T-helper 1 cell treated with Interleukin-12 subunit alpha and Interleukin-12 subunit beta and Interleukin-4 antibody, amounts not matched to agents 30 ng/mL and 1 ng/mL, for 36 hours (primary cell): ENCODE measurements around the gene ZNF853. TPM values are rescaled to one million over a fixed set of nuclear protein-coding genes. Genes with fewer than 3 reads are reported as not detected.
"Not testable (repeated sequence)": the region's sequence is repeated elsewhere in the genome, so short reads cannot be mapped to it uniquely, and the experiment has no call there.

Experiments
- intact Hi-C: fragments of 100-400 bp; cut with micrococcal nuclease; formaldehyde crosslinking; loops from one replicate; pipeline ENCODE4 v1.15.1; 2024
- total RNA-seq: library from RNA; stranded (reverse); gene quantifications from 2 replicates; pipeline ENCODE4 v1.2.3, GENCODE V29; 2022

Gene ZNF853
- total RNA-seq, 1 donor from 2014 or later, result 0.07 TPM

DNA sequence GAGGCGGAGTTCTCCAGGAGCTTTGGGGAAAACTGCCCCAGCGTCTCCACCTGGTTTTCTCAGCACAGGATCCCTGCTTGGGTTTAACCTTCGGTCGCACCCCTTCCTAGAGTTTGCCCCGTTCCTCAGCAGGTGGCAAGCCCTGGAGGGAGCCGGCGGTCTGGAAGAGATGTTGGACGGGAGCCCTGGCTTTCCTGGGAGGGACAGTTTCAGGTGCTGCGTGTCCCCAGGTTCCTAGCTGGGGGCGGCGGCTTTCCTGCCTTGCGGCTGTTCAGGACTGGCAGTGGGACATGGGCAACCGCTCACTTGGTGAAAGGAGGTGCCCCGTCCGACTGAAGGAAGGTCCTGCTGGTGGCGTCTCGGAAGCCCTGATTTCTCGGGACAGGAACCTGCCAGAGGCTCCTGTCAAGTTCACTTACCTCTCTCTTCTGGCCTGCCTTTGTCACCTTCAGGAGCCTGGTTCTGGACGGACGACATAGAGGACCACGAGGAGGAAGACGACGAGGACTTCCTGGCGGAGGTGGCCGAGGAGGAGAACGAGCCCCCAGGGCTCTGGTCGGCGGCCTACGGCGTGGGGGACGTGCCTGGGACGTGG is 36.5 kb downstream of the ZNF853 start:
- intact Hi-C loops, result no loop called here

DNA sequence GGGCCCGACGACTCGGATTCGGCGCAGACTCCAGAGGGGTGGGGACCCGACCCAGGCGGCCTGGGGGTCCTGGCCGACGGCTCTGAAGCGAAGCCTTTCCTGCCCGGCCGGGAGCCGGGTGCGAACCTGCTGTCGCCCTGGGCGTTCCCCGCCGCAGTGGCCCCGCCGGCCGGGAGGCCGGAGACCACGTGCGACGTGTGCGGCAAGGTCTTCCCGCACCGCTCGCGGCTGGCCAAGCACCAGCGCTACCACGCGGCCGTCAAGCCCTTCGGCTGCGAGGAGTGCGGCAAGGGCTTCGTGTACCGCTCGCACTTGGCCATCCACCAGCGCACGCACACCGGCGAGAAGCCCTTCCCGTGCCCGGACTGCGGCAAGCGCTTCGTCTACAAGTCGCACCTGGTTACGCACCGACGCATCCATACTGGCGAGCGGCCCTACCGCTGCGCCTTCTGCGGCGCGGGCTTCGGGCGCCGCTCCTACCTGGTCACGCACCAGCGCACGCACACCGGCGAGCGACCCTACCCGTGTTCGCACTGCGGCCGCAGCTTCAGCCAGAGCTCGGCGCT is 37.1 kb downstream of the ZNF853 start:
- intact Hi-C loops, result no loop called here

DNA sequence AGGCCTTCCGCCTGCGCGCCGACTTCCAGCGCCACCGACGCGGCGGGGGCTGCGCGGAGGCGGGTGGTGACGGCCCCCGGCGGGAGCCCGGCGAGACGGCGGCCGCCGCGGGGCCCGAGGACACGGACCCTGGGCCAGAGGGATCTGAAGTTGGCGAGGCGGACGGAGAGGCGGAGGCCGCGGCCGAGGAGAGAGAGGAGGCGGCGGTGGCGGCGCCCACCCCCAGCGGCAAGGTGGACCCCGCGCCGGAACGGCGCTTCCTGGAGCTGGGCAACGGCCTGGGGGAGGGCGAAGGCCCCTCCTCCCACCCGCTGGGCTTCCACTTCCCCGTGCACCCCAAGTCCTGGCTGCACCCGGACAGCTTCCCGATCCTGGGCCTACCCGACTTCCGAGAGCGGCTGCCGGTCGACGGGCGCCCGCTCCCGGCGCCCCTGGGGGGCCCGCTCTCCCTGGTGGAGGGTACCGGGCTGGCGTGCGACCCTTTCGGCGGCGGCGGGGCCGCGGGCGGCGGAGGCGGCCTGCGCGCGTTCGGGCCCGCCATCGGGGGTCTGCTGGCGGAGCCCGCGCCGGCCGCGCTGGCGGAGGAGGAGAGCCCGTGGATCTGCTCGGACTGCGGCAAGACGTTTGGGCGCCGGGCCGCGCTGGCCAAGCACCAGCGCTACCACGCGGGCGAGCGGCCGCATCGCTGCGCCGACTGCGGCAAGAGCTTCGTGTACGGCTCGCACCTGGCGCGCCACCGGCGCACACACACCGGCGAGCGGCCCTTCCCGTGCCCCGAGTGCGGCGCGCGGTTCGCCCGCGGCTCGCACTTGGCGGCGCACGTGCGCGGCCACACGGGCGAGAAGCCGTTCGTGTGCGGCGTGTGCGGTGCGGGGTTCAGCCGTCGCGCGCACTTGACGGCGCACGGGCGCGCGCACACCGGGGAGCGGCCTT is 37.9 kb downstream of the ZNF853 start:
- intact Hi-C loops, result no loop called here

DNA sequence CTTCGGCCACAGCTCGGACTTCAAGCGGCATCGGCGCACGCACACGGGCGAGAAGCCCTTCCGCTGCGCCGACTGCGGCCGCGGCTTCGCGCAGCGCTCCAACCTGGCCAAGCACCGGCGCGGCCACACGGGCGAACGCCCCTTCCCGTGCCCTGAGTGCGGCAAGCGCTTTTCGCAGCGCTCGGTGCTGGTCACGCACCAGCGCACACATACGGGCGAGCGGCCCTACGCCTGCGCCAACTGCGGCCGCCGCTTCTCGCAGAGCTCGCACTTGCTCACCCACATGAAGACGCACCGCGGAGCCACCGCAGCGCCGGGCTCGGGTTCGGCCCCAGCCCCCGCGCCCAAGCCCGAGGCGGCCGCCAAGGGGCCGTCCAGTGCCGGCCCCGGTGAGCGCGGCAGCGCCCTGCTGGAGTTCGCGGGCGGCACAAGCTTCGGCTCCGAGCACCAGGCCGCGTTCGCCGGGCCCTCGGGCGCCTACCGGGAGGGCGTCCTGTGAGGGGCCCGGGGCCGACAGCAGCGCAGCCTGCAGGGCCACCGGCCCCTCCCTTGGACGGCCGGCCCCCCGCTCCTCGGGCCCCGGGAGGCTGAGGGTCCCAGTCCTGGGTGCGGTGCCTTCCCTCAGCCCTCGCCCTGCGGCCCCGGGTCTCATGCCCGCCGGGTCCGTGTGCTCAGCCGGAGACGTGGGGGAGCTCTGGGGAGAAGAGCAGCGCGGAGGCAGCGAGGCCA is 38.9 kb downstream of the ZNF853 start:
- intact Hi-C loops, result no loop called here

DNA sequence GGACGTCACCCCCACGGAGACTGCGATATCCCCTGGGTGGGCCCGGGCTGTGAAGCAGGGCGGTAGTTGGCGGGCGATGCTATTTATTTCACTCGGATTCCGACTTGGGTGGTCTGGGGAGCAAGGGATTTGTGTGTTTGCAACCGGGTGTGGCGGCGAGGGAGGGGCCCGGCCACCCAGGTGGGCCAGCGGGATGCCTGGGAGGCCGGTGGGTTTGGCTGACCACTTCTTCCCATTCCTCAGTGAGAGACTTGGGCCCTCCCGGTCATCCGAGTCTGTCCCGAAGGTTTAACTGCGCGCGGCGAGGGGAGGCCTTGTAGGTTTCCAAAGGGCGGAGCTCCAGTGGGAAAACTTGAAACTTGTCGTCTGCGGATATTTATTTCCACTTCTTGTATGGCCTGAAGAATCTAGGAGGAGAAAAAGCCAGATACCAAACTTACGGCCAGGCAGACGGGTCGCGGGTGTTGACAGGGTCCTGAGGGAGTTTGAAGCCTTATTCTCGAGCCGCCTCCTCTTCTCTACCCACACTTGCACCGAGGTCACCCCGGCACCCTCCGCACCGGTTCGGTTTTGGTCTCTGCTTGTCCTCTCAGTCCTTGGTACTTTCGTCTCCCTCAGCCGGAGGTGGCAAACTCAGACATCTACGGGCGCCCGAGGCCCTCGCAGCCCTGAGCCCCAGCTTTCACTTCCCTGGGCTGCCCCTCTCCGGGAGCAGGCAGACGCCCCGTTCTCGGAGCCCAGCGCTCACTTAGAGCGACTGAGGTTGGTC is 39.6 kb downstream of the ZNF853 start:
- intact Hi-C loops, result no loop called here

DNA sequence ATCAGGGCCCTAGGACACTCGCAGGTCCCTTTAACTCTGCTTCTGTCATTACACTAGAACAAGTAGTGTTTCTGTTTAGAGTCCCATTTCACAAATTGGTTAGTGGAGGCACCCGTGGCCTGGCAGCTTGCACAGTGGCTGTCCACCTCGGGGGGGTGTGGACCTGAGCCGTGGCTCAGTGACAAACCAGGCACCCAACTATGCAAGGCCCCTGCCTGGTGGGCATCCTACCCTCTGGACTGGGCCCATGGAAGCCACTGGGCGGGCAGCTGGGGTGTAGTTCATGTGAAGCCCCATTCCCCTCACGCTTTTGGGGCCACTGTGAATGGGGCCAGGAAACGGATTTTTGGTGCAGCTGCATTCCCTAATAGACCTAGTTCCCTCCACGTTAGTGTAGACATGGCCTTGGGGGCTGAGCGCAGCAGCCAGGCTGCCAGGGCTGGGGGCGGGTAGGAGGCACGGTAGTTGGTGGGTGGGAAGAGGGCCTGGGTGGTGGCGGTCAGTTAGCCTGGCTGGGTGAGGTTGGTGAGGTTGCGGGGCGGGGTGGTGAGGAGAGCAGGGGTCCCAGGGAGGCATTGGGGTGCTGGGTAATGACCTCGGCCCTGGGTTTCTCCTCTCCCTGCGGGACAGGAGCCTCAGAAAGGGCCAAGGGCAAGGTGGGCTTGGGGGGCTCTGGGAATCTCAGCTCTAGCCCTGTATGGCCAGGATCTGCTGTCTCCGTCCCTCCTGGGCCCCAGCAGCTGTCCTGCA is 40.4 kb downstream of the ZNF853 start:
- intact Hi-C loops, result no loop called here

DNA sequence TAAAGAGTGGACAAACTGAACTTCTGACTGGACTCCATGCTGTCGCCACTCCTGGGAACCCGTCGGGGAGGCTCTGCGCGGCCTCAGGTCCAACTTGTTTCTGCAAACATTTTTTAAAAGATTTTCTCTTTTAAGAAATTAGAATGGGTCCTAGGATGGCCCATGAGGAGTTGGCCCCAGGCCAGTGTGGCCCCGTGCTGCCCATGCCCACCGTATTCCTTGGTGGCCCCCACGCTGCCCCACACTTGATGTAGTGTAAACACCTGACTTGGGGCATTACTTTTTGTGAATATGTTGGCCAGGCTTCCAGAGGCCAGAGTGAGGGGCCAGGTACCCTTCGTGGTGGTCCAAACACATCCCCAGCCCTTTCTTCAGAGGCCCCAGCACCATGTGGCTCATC is 41.0 kb downstream of the ZNF853 start:
- intact Hi-C loops, result no loop called here

DNA sequence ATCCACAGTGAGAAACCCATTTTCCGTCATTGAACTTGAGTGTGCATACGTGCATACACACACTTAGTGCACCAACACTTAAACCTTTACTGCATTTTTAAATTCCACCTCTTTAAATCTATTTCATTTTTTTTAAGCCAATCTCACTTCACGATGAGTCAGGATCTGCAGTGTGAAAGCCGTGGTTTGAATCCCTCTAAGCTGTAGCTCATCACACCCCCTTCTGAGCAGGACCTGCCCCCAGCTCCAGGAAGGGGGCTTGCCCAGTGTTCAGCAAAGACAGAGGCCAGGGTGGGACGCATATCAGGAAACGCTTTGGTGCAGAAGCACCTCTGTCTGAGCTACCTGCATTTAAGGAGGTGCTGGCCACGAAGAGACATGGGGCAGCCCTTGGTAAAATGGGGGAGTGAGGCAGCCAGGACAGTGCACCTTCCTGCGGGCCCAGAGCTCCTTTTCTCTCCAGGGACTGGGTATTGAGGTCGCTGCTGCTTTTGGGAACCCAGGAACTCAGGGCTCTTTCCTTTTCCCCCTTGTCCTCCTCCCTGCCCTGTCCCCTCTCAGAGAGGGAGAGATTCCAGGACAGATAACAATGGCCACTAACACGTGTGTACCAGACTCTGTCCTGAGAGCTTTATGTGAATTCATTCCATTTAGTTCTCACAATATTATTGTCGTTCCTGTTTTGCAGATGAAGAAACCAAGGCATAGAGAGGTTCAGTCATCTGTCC is 43.4 kb downstream of the ZNF853 start:
- intact Hi-C loops, result no loop called here

DNA sequence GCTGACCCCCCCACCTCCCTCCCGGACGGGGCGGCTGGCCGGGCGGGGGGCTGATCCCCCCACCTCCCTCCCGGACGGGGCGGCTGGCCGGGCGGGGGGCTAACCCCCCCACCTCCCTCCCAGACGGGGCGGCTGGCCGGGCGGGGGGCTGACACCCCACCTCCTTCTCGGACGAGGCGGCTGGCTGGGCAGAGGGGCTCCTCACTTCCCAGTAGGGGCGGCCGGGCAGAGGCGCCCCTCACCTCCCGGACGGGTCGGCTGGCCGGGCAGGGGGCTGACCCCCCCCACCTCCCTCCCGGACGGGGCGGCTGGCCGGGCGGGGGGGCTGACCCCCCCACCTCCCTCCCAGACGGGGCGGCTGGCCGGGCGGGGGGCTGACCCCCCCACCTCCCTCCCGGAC is 55.4 kb downstream of the ZNF853 start:
- intact Hi-C loops, result not testable (repeated sequence)

Other genes with a start within 250 kb of the ZNF853 start
- gene RAC1, start 241.1 kb upstream of the ZNF853 start, total RNA-seq, result 139 and 146 TPM in 2 replicates
- gene DAGLB, start 167.7 kb upstream of the ZNF853 start, total RNA-seq, result 22.5 and 24.8 TPM in 2 replicates
- 73.2 and 73.3 TPM in 2 replicates for gene KDELR2, start 131.5 kb upstream of the ZNF853 start, total RNA-seq
- 0.10 TPM in 2 replicates for gene GRID2IP, start 64.1 kb upstream of the ZNF853 start, total RNA-seq
- gene ZDHHC4, start 38.2 kb upstream of the ZNF853 start, total RNA-seq, result 26.6 and 28.1 TPM in 2 replicates
- 40.0 and 41.8 TPM in 2 replicates for gene INTS15, start 25.6 kb upstream of the ZNF853 start, total RNA-seq
- gene ZNF316, start 21.7 kb downstream of the ZNF853 start, total RNA-seq, result 26.7 and 28.9 TPM in 2 replicates
- 21.9 and 24.3 TPM in 2 replicates for gene ZNF12, start 91.3 kb downstream of the ZNF853 start, total RNA-seq
- 0.42 and 0.66 TPM in 2 replicates for gene RSPH10B2, start 138.5 kb downstream of the ZNF853 start, total RNA-seq
- gene CCZ1B, start 210.7 kb downstream of the ZNF853 start, total RNA-seq, result 84.4 and 87.0 TPM in 2 replicates